ENCODE measurements around the gene RIPK1.
"Not testable (repeated sequence)": the region's sequence is repeated elsewhere in the genome, so short reads cannot be mapped to it uniquely, and the experiment has no call there.

Gene RIPK1

GRCh38 chr6:3045777-3046176, 22.5 kb upstream of the RIPK1 start:
- no peak for ATAC-seq

GRCh38 chr6:3046295-3046694, 22.0 kb upstream of the RIPK1 start:
- no peak for ATAC-seq

GRCh38 chr6:3048009-3048408, 20.3 kb upstream of the RIPK1 start:
- ATAC-seq: not testable (repeated sequence)

GRCh38 chr6:3052481-3053230, 15.6 kb upstream of the RIPK1 start:
- no peak for ATAC-seq

GRCh38 chr6:3053231-3053508, 15.1 kb upstream of the RIPK1 start:
- ATAC-seq: no peak

- ATAC-seq: not testable (repeated sequence)
Measured at GRCh38 chr6:3054229-3055157, 13.8 kb upstream of the RIPK1 start.

GRCh38 chr6:3055158-3055499, 13.2 kb upstream of the RIPK1 start:
- not testable (repeated sequence) for ATAC-seq

GRCh38 chr6:3057063-3057770, 11.1 kb upstream of the RIPK1 start:
- no peak for ATAC-seq

- no peak for ATAC-seq
Measured at GRCh38 chr6:3058957-3059356, 9.3 kb upstream of the RIPK1 start.

- ATAC-seq: not testable (repeated sequence)
Measured at GRCh38 chr6:3060092-3060491, 8.2 kb upstream of the RIPK1 start.

GRCh38 chr6:3061501-3061941, 6.8 kb upstream of the RIPK1 start:
- ATAC-seq: peak; percentile 41 to 47

GRCh38 chr6:3063340-3063732, 5.0 kb upstream of the RIPK1 start:
- not testable (repeated sequence) for ATAC-seq

- peak; percentile 82 to 84 for ATAC-seq
Measured at GRCh38 chr6:3063733-3064700, 4.3 kb upstream of the RIPK1 start.

- no peak for ATAC-seq
Measured at GRCh38 chr6:3071568-3071967, 3.3 kb downstream of the RIPK1 start.

GRCh38 chr6:3072798-3073197, 4.5 kb downstream of the RIPK1 start:
- no peak for ATAC-seq

GRCh38 chr6:3073382-3073781, 5.1 kb downstream of the RIPK1 start:
- no peak for ATAC-seq

- peak in 1 of 2 donors; percentile 17 for ATAC-seq
Measured at GRCh38 chr6:3075772-3076113, 7.4 kb downstream of the RIPK1 start.

- no peak for ATAC-seq
Measured at GRCh38 chr6:3076320-3076719, 8.0 kb downstream of the RIPK1 start.

GRCh38 chr6:3077430-3077829, 9.1 kb downstream of the RIPK1 start:
- ATAC-seq: no peak

- ATAC-seq: not testable (repeated sequence)
Measured at GRCh38 chr6:3078952-3079351, 10.7 kb downstream of the RIPK1 start.

- no peak for ATAC-seq
Measured at GRCh38 chr6:3079682-3080081, 11.4 kb downstream of the RIPK1 start.

- no peak for ATAC-seq
Measured at GRCh38 chr6:3081960-3082359, 13.7 kb downstream of the RIPK1 start.

Data from activated CD4-positive, CD25-positive, alpha-beta regulatory T cell treated with anti-CD3 and anti-CD28 coated beads, Interleukin-2, amount 50 U/mL, for 24 hours (primary cell).